HuH-7.5 (cell line): ENCODE data around the gene CDH11.

Source experiments
- DNase-seq: peaks from one replicate; pipeline ENCODE4 v3.0.0; 2011; ENCODE audit warnings: low spot score

CDH11 gene

DNA sequence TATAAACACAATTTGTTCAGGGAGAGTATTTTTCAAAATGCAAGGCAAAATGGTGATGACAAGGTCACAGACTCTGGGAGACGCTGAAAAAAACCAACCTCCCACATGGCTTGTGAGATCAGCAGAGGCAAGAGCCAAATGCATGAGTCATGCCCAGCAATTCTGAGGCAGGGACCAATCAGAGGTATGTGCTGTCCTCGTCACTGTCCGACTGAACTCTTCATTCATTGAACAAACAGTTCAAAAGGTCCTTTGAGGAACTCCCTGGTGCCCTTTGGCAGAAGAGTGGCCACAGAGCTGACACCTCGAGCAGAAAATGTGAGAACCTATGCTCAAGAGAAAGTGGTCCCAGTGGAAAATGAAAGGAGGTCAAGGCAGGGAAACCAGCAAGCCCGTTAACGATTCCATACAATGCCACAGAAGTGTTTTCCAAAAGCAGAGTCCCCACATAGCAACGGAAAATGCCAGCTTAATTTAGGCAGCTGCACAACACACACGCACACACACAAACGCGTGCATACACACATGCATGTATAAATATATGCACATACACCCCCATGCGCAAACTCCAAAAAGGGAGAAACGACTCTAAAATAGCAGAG, 50.9 kb downstream of the CDH11 start:
- no peak for DNase-seq

- no peak for DNase-seq
These were observed 52.1 kb downstream of the CDH11 start for GRCh38 chr16:65069766-65070165.

DNA sequence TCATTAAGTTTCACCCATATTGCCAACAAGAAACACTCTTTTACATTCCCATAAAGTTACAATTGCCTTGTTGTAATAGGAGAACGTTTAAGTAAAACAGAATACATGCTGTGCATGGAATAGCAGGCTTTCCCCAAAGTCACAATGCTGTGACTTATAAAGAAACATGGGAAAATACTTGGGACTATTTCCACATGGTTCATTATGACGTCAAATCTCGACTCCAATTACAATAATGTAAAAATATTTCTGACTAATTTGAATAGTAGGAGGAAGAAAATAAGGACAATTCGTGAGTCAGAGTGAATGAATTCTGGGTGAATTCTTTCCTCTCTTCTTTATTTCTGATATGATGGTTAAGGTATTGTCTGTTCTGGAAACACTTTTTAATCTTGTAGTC, 52.8 kb downstream of the CDH11 start:
- no peak for DNase-seq

DNA sequence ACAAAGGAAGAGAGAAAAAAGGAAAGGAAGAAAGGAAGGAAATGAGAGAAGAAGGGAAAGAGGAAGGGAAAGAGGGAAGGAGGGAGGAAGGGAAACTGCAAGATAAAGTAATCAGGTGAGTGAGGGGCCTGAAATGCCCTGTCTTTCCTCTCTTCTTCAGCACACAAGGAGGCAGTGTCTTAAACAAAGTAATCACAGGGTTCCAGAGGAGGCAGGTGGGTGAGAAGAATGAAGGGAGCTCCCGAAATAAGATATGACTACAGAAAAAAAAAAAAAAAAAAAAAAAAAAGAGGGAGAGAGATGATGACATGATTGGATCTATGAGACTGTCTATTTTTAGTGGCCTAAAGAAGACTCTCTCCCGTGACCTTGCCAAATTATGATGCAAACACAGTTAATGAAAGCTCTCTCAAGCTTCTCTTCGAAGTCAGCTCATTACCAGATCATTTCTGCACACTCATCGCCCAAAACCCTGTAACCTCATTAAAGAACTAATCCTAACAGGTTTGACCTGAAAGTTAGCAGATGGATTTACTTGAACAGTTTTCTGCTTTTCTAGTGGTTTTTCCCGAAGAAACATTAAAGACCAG, 53.6 kb downstream of the CDH11 start:
- DNase-seq: no peak

DNA sequence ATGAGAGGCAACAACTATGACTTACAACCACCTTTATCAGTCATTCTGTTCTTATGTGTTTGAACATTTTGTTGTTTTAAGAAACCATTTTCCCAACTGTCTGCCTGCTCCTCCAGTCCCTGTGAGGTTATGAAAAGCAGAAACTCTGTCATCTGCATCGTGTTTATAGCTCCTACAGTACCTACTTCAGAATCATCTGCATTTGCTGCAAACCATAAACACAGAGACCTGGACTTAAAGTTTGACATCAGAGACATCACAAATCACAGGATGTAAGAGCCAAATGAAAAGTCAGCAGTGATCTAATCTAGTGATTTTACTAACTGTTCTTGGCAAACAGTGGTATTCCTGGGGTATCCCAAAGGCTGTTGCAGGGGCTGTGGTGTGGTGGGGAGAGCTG, 55.2 kb downstream of the CDH11 start:
- no peak for DNase-seq

DNA sequence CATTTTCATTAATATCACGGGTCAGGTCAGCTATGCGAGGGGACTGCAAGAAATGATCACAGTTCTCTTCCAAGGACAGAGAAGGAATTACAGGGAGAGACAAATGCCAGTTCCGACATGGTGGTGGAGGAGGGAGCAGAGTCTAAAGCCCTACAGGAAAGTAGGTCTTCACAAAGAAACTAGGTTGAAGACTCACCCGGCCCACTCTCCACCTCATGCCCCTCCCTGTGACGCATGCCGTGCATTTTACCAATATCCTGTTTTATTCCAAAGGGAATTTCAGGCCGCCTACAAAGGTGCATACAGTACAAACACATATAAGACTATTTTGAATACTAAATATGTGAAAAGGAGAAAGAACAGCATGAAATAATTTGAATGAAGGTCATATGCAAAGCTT, 56.8 kb downstream of the CDH11 start:
- no peak for DNase-seq

GRCh38 chr16:65064131-65064530, 57.7 kb downstream of the CDH11 start:
- no peak for DNase-seq

- no peak for DNase-seq
These were observed 58.9 kb downstream of the CDH11 start for GRCh38 chr16:65062736-65063583.

GRCh38 chr16:65061935-65062518, 59.8 kb downstream of the CDH11 start:
- no peak for DNase-seq

DNA sequence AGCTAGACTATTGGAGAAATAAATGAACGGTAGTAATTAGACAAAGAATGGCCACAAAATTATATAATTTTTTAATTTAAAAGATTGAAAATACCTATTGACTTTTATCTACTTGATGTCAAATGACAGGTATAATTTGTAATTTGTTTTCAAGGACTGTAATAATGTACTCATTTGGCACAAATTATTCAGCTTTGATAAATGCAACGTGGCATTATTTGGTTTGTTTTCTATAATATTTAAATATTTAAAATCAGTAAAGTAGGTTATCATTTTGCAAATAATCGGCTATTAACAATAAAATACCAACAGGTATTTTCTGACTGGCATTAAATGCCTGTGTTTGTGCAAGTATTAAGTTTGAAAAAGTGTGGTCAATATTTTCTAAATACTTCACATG, 60.6 kb downstream of the CDH11 start:
- no peak for DNase-seq

GRCh38 chr16:65059406-65059980, 62.4 kb downstream of the CDH11 start:
- DNase-seq: no peak

DNA sequence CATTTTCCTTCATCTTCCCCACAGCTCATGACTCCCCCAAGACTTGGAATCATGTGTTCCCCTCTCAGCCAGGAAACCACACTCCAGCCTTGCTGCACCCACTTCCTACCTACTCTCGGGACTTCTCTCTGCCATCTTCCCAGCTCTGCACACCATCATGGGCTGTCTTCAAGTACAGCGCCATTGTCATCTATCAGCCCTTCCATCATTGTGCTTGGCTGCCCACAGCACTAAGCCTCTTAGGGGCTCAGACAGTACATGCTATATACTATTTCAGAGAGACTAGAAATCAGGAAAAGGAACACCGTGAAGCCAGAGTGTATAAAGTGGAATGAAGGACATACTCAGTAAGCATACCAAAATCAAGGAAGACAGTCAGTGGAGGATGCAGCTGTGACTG, 64.7 kb downstream of the CDH11 start:
- no peak for DNase-seq

- no peak for DNase-seq
These were observed 67.4 kb downstream of the CDH11 start for GRCh38 chr16:65054457-65054856.

- no peak for DNase-seq
These were observed 72.2 kb downstream of the CDH11 start for GRCh38 chr16:65049679-65050078.

GRCh38 chr16:65045961-65046360, 75.9 kb downstream of the CDH11 start:
- no peak for DNase-seq

GRCh38 chr16:65044873-65045272, 77.0 kb downstream of the CDH11 start:
- DNase-seq: no peak

DNA sequence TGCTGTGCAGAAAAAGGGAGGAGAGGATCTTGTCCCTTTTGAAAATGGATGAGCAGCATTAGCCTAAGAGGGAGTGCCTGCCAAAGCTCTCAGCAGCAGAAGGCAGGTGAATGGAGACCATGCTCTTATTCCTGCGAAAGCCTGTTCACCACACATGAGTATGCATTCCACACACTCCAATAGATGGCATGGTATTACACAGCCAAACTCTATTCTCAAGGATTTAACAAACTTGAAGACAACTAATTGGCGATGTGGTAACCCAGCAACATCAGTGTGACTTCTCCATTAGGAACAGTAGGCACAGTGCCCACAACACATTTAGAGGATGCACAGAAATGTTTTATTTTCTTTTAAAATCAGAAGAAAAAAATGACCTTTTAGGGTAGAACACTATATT, 77.8 kb downstream of the CDH11 start:
- DNase-seq: no peak

GRCh38 chr16:65042438-65043365, 79.2 kb downstream of the CDH11 start:
- no peak for DNase-seq

GRCh38 chr16:65041667-65042066, 80.2 kb downstream of the CDH11 start:
- no peak for DNase-seq

DNA sequence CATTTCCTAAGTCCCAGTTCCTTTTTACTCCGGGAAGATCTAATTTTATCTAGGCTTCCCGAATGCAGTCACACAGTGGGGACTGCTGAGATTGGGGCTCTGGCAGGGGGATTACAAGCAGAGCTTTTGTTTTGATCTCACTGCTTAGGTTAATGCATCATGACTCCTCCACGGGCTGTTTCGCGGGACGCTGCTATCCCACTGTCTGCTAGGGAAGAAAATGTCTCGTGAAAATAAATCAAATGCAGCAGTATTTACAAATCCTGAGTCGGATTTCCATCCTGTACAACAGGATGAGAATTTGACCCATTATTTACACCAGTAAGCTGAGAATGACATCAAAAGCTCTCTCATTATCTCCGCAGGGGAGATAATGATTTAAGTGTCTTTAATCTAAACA, 83.8 kb downstream of the CDH11 start:
- no peak for DNase-seq

DNA sequence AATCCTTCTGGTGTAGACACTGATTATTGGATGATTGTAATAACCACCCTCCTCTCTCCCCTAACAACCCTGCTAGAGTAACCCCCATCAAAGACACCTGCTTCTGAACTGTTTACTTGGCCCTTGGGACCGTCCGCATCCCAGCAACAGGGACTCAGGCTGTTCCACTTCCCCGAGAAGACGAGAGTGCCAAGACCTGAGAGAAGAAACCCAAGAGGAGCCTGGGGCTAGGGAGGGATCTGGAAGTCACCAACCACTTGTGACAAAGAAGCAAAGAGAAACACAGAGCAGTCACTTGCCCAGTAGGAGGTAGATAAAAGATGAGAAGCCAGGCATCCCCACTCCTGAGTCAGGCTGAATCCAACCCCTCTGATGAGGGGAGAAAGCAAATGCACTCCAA, 84.3 kb downstream of the CDH11 start:
- DNase-seq: no peak

DNA sequence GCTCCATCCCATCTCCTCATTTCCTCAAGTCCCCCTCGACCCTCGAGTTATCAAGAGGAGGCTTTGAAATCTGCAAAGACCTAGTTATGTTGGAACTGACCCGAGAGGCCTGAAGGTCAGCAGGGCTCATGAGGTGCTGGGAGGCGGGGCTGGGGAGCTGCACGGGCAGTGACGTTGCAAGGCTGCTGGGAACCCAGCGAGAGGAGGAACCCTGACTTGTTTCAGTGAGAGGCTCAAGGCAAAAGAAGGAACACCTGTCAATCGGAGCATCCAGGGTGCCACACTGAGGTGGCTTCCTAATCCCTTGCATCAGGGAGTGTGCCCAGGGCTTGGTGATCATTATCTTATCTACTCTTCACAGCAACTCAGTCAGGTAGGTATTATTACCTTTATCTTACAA, 86.9 kb downstream of the CDH11 start:
- no peak for DNase-seq
